22Rv1 (cell line): ENCODE measurements around the gene PCDHB16.
"Not testable (repeated sequence)": the region's sequence is repeated elsewhere in the genome, so short reads cannot be mapped to it uniquely, and the experiment has no call there.

ENCODE experiments used
- H3K27ac ChIP-seq: fragments of 450-650 bp; 2 replicates; pipeline ENCODE4 v1.5.1; 2017
- ZFX ChIP-seq: fragments of 450-650 bp; IDR thresholded peaks from 2 replicates; pipeline ENCODE4 v1.6.1; 2017; ENCODE audit warnings: antibody characterized with exemption, borderline replicate concordance
- TF ChIP-seq, protein P1 (sequence below): fragments of 450-650 bp; IDR thresholded peaks from 2 replicates; pipeline ENCODE4 v1.5.1; 2017; ENCODE audit warnings: mild to moderate bottlenecking

The PCDHB16 gene

DNA sequence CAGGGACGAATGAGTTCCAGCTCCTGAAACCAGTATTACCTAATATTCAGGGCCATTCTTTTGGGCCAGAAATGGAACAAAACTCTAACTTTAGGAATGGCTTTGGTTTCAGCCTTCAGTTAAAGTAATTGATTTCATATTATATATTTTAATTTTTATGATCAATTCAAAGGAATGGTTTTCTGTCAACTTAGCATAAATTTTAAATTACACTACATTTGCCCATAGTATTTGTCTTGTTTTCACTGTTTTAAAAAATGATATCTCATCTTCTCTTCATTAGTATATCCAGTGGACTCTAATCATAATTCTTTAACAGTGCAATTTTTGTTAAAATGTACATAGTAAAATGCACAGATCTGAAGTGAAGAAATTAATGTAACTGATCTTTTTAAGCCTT is 1.9 kb upstream of the PCDHB16 start:
- TF ChIP-seq, protein P1, sequence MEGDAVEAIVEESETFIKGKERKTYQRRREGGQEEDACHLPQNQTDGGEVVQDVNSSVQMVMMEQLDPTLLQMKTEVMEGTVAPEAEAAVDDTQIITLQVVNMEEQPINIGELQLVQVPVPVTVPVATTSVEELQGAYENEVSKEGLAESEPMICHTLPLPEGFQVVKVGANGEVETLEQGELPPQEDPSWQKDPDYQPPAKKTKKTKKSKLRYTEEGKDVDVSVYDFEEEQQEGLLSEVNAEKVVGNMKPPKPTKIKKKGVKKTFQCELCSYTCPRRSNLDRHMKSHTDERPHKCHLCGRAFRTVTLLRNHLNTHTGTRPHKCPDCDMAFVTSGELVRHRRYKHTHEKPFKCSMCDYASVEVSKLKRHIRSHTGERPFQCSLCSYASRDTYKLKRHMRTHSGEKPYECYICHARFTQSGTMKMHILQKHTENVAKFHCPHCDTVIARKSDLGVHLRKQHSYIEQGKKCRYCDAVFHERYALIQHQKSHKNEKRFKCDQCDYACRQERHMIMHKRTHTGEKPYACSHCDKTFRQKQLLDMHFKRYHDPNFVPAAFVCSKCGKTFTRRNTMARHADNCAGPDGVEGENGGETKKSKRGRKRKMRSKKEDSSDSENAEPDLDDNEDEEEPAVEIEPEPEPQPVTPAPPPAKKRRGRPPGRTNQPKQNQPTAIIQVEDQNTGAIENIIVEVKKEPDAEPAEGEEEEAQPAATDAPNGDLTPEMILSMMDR: no peak
- H3K27ac ChIP-seq: no peak overlapping the region

- H3K27ac ChIP-seq: not testable (repeated sequence)
Measured at GRCh38 chr5:141184117-141184855, 2.1 kb downstream of the PCDHB16 start.

DNA sequence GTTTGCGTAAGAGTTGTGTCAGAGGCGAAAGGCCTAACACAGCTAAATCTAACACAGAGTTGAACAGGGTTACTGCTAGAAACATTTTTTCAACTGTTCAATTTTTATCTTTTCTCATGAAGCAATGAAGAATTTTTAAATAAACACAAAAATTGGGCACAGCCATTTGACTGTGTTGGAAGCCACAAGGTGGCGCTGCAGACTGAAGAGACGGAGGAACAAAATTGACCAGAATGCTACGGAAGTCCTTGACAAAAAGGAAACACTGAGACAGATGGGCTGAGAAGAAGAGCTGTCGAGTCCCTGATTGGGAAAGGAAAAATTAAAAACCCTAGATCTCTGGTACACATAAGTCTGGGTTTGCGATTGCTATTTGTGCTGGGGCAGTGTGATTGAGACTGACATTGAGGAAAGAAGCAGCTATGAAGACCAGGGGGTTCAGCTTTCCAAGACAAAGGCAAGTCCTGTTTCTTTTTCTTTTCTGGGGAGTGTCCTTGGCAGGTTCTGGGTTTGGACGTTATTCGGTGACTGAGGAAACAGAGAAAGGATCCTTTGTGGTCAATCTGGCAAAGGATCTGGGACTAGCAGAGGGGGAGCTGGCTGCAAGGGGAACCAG is 4.8 kb downstream of the PCDHB16 start, which contains the start of gene PCDHB9:
Gene PCDHB9 (plus strand): TSS at position 265 of the 616 bp plus-strand sequence. CDS start 158 bp downstream, at position 423.
- H3K27ac ChIP-seq: no peak within 1 kb of the TSS
- TF ChIP-seq, protein P1: peak; percentile 90
- no peak for TF ChIP-seq ZFX

DNA sequence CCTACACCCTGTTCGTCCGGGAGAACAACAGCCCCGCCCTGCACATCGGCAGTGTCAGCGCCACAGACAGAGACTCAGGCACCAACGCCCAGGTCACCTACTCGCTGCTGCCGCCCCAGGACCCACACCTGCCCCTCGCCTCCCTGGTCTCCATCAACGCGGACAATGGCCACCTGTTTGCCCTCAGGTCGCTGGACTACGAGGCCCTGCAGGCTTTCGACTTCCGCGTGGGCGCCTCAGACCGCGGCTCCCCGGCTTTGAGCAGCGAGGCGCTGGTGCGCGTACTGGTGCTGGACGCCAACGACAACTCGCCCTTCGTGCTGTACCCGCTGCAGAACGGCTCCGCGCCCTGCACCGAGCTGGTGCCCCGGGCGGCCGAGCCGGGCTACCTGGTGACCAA is 6.5 kb downstream of the PCDHB16 start:
- H3K27ac ChIP-seq: not testable (repeated sequence)

DNA sequence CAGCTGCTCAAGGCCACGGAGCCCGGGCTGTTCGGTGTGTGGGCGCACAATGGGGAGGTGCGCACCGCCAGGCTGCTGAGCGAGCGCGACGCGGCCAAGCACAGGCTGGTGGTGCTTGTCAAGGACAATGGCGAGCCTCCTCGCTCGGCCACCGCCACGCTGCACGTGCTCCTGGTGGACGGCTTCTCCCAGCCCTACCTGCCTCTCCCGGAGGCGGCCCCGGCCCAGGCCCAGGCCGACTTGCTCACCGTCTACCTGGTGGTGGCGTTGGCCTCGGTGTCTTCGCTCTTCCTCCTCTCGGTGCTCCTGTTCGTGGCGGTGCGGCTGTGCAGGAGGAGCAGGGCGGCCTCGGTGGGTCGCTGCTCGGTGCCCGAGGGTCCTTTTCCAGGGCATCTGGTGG is 6.9 kb downstream of the PCDHB16 start:
- H3K27ac ChIP-seq: not testable (repeated sequence)

GRCh38 chr5:141192110-141192725 is 10.0 kb downstream of the PCDHB16 start, which contains the start of gene PCDHB10:
Gene PCDHB10, plus strand, starts transcription at chr5:141192353. Its CDS starts 200 bp downstream, at chr5:141192553.
- no peak for TF ChIP-seq ZFX
- TF ChIP-seq, protein P1: peak; percentile 94
- no peak within 1 kb of the TSS for H3K27ac ChIP-seq

DNA sequence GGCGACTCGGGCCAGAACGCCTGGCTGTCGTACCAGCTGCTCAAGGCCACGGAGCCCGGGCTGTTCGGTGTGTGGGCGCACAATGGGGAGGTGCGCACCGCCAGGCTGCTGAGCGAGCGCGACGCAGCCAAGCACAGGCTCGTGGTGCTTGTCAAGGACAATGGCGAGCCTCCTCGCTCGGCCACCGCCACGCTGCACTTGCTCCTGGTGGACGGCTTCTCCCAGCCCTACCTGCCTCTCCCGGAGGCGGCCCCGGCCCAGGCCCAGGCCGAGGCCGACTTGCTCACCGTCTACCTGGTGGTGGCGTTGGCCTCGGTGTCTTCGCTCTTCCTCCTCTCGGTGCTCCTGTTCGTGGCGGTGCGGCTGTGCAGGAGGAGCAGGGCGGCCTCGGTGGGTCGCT is 12.1 kb downstream of the PCDHB16 start:
- not testable (repeated sequence) for H3K27ac ChIP-seq

GRCh38 chr5:141196363-141196762 is 14.2 kb downstream of the PCDHB16 start:
- TF ChIP-seq, protein P1: no peak
- TF ChIP-seq ZFX: no peak
- no peak overlapping the region for H3K27ac ChIP-seq

GRCh38 chr5:141199359-141200235 is 17.4 kb downstream of the PCDHB16 start, which contains the start of gene PCDHB11:
Gene PCDHB11, plus strand, starts transcription at chr5:141199627. Its CDS starts 148 bp downstream, at chr5:141199775.
- H3K27ac ChIP-seq: no peak within 1 kb of the TSS; the same call in 1 of the 2 replicates
- TF ChIP-seq, protein P1: peak; percentile 89
- TF ChIP-seq ZFX: no peak

- H3K27ac ChIP-seq: not testable (repeated sequence)
Measured at GRCh38 chr5:141201126-141201525, 18.9 kb downstream of the PCDHB16 start.

GRCh38 chr5:141201646-141202045 is 19.5 kb downstream of the PCDHB16 start:
- not testable (repeated sequence) for H3K27ac ChIP-seq
